ENCODE results near the gene WFIKKN1. TPM values are rescaled to one million over a fixed set of nuclear protein-coding genes. Genes with fewer than 3 reads are reported as not detected.

Gene WFIKKN1
- total and polyA plus RNA-seq, 2 of the 4 experiments (the other 2 are of a cell fraction) = 0.10 TPM; not detected in 1

GRCh38 chr16:615122-615521 lies 15.7 kb upstream of the WFIKKN1 start:
- H4K8ac ChIP-seq (ENCODE audit: low read depth in 2 of 2, low read length in 2 of 2) = no peak overlapping the region
- H3K36me3 ChIP-seq (ENCODE audit: control insufficient read depth, insufficient read depth, low read length) = peaks cover 5% of the 10 kb centered on the region; the same call in 1 of the 2 replicates
- H3K4me3 ChIP-seq (ENCODE audit: insufficient read depth, low read depth, low read length) = no peak overlapping the region
- no peak overlapping the region for H2BK15ac ChIP-seq (ENCODE audit: low read depth, low read length)
- H3K9me3 ChIP-seq (ENCODE audit: control insufficient read depth, insufficient read depth, low read length) = no peaks in the 10 kb centered on the region
- no peak overlapping the region for H3K27ac ChIP-seq (ENCODE audit: insufficient read depth, low read length)
- TF ChIP-seq RAD21 (IDR thresholded peaks at IDR 0.05; ENCODE audit: low read length) (no peak), FOS (IDR thresholded peaks at IDR 0.05; ENCODE audit: low read depth, low read length) (no peak), RCOR1 (IDR thresholded peaks at IDR 0.05; ENCODE audit: insufficient replicate concordance, low read length) (no peak), MAFK (IDR thresholded peaks at IDR 0.05; ENCODE audit: low read depth, low read length) (no peak), RFX5 (IDR thresholded peaks at IDR 0.05; ENCODE audit: low read depth, low read length) (no peak)
- H2AFZ ChIP-seq (replicated peaks; ENCODE audit: low read length, poor library complexity) = no peak overlapping the region
- H3K9ac ChIP-seq (ENCODE audit: low read depth, low read length) = no peak overlapping the region
- H2AK9ac ChIP-seq (replicated peaks; ENCODE audit: low read depth, low read length, poor library complexity) = no peak overlapping the region
- no peaks in the 10 kb centered on the region for H3K4me1 ChIP-seq (ENCODE audit: control insufficient read depth, insufficient read depth, low read length)
- no peak overlapping the region for H3K56ac ChIP-seq (ENCODE audit: extremely low read depth, insufficient read depth, low read length)
- 97% methylated on average over 10 of the region's 13 CpGs; no CpG with 5 or more reads in 1 of the 2 experiments for WGBS, 2 experiments (ENCODE audit: extremely low coverage in 2 of 2, insufficient read length in 1 of 2)
- H4K5ac ChIP-seq (ENCODE audit: low read depth, low read length) = no peak overlapping the region
- ChIA-PET CTCF (no interaction called here), POLR2A (ENCODE audit: unreplicated experiment) (no interaction called here)
- no peak overlapping the region for H2BK20ac ChIP-seq (ENCODE audit: low read depth, low read length)
- H3K18ac ChIP-seq (ENCODE audit: low read depth, low read length) = no peak overlapping the region
- no peak overlapping the region for H2BK120ac ChIP-seq (ENCODE audit: low read depth, low read length)
- H3K27me3 ChIP-seq (ENCODE audit: control insufficient read depth, insufficient read depth, low read length) = no peaks in the 10 kb centered on the region
- peaks cover 9 to 30% of the 10 kb centered on the region in 2 experiments for H3K79me1 ChIP-seq (ENCODE audit: low read depth in 1 of 2, low read length in 2 of 2)
- H2BK5ac ChIP-seq (ENCODE audit: low read depth, low read length, poor library complexity, severe bottlenecking) = no peak overlapping the region
- H2AK5ac ChIP-seq (ENCODE audit: low read depth, low read length) = no peak overlapping the region
- no peak for ATAC-seq (ENCODE audit: low read depth)
- H4K91ac ChIP-seq (ENCODE audit: insufficient read depth, low read depth, low read length) = no peak overlapping the region; the same call in 1 of the 2 replicates
- peaks cover 3% of the 10 kb centered on the region; the same call in 1 of the 2 replicates for H3K9me1 ChIP-seq (ENCODE audit: insufficient read depth, low read length)
- no TSS peak for BruUV-seq (replicated peaks)
- no peak overlapping the region for H3K14ac ChIP-seq (replicated peaks; ENCODE audit: low read depth, low read length)
- in situ Hi-C loops (cut with MboI; ENCODE audit: low sequenced_read_pairs) (no loop called here), intact Hi-C loops (cut with micrococcal nuclease) (no loop called here), dilution Hi-C loops (cut with HindIII; ENCODE audit: low sequenced_read_pairs, unreplicated experiment) (no loop called here)
- no peak overlapping the region for H3K4me2 ChIP-seq (ENCODE audit: low read depth, low read length)
- H3K4ac ChIP-seq (ENCODE audit: low read depth, low read length) = no peak overlapping the region
- no peak overlapping the region for H3K23ac ChIP-seq (ENCODE audit: low read depth, low read length)
- no peak for DNase-seq
- H4K20me1 ChIP-seq (ENCODE audit: insufficient read depth, low read length) = peaks cover 20% of the 10 kb centered on the region
